Central memory CD4-positive, alpha-beta T cell (primary cell): ENCODE results near the gene MACROH2A1.
A peak's percentile ranks its signal among the peaks of the same experiment; 100 is the strongest.

Source experiments
- DNase-seq: peaks from one replicate; pipeline ENCODE4 v3.0.0; 2022

Gene MACROH2A1

GRCh38 chr5:135435467-135436330 is 36.7 kb upstream of the MACROH2A1 start:
- no peak for DNase-seq

- DNase-seq, result no peak
Measured at GRCh38 chr5:135434591-135435466, 35.8 kb upstream of the MACROH2A1 start.

- no peak for DNase-seq
Measured at GRCh38 chr5:135433681-135434426, 34.8 kb upstream of the MACROH2A1 start.

GRCh38 chr5:135432113-135432512 is 33.1 kb upstream of the MACROH2A1 start:
- DNase-seq, result no peak

- DNase-seq, result no peak
Measured at GRCh38 chr5:135430135-135430437, 31.1 kb upstream of the MACROH2A1 start.

GRCh38 chr5:135429301-135430134 is 30.5 kb upstream of the MACROH2A1 start:
- DNase-seq, result no peak

GRCh38 chr5:135428586-135428985 is 29.6 kb upstream of the MACROH2A1 start:
- no peak for DNase-seq

- DNase-seq, result peak; percentile 5
Measured at GRCh38 chr5:135426102-135427082, 27.4 kb upstream of the MACROH2A1 start.

- DNase-seq, result no peak
Measured at GRCh38 chr5:135425641-135426040, 26.6 kb upstream of the MACROH2A1 start.

GRCh38 chr5:135423846-135424168 is 24.8 kb upstream of the MACROH2A1 start:
- no peak for DNase-seq

- no peak for DNase-seq
Measured at GRCh38 chr5:135423146-135423845, 24.3 kb upstream of the MACROH2A1 start.

- DNase-seq, result no peak
Measured at GRCh38 chr5:135422419-135422818, 23.4 kb upstream of the MACROH2A1 start.

GRCh38 chr5:135417083-135417482 is 18.1 kb upstream of the MACROH2A1 start:
- DNase-seq, result no peak

GRCh38 chr5:135405082-135405481 is 6.1 kb upstream of the MACROH2A1 start:
- DNase-seq, result no peak

GRCh38 chr5:135402031-135402430 is 3.0 kb upstream of the MACROH2A1 start:
- DNase-seq, result no peak

- DNase-seq, result no peak
Measured at GRCh38 chr5:135400866-135401265, 1.8 kb upstream of the MACROH2A1 start.

- DNase-seq, result no peak
Measured at GRCh38 chr5:135399794-135400542, 937 bp upstream of the MACROH2A1 start.

- peak; percentile 43 for DNase-seq
Measured at GRCh38 chr5:135398160-135398854, 724 bp downstream of the MACROH2A1 start.

- no peak for DNase-seq
Measured at GRCh38 chr5:135397084-135397483, 1.9 kb downstream of the MACROH2A1 start.
